ENCODE results near the gene NOMO2.
"Not testable (repeated sequence)": the region's sequence is repeated elsewhere in the genome, so short reads cannot be mapped to it uniquely, and the experiment has no call there.

- TF ChIP-seq, protein P1, sequence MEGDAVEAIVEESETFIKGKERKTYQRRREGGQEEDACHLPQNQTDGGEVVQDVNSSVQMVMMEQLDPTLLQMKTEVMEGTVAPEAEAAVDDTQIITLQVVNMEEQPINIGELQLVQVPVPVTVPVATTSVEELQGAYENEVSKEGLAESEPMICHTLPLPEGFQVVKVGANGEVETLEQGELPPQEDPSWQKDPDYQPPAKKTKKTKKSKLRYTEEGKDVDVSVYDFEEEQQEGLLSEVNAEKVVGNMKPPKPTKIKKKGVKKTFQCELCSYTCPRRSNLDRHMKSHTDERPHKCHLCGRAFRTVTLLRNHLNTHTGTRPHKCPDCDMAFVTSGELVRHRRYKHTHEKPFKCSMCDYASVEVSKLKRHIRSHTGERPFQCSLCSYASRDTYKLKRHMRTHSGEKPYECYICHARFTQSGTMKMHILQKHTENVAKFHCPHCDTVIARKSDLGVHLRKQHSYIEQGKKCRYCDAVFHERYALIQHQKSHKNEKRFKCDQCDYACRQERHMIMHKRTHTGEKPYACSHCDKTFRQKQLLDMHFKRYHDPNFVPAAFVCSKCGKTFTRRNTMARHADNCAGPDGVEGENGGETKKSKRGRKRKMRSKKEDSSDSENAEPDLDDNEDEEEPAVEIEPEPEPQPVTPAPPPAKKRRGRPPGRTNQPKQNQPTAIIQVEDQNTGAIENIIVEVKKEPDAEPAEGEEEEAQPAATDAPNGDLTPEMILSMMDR (IDR thresholded peaks at IDR 0.05), result not testable (repeated sequence)
- not testable (repeated sequence) for TF ChIP-seq POLR2A (IDR thresholded peaks at IDR 0.05)
Measured at GRCh38 chr16:18595796-18596195, 33.9 kb upstream of the NOMO2 start.

All from heart left ventricle (tissue), 13 donors.